ENCODE data around the gene CLPTM1L.
A peak's percentile ranks its signal among the peaks of the same experiment; 100 is the strongest.
"Not testable (repeated sequence)": the region's sequence is repeated elsewhere in the genome, so short reads cannot be mapped to it uniquely, and the experiment has no call there.

CLPTM1L gene

DNA sequence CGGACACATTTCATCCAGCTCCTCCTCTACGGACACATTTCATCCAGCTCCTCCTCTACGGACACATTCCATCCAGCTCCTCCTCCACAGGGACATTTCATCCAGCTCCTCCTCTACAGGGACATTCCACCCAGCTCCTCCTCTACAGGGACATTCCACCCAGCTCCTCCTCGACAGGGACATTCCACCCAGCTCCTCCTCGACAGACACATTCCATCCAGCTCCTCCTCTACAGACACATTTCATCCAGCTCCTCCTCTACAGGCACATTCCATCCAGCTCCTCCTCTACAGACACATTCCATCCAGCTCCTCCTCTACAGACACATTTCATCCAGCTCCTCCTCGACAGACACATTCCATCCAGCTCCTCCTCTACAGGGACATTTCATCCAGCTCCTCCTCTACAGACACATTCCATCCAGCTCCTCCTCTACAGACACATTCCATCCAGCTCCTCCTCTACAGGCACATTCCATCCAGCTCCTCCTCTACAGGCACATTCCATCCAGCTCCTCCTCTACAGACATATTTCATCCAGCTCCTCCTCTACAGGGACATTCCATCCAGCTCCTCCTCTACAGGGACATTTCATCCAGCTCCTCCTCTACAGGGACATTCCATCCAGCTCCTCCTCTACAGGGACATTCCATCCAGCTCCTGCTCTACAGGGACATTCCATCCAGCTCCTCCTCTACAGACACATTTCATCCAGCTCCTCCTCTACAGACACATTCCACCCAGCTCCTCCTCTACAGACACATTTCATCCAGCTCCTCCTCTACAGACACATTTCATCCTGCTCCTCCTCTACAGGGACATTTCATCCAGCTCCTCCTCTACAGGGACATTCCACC, 17.8 kb downstream of the CLPTM1L start:
- DNase-seq (ENCODE audit: low read depth in 1 of 2, low spot score in 1 of 2): not testable (repeated sequence)

GRCh38 chr5:1326532-1326875, 18.4 kb downstream of the CLPTM1L start:
- DNase-seq (ENCODE audit: low read depth in 1 of 2, low spot score in 1 of 2): not testable (repeated sequence)

- DNase-seq (ENCODE audit: low read depth in 1 of 2, low spot score in 1 of 2): no peak
Observed at GRCh38 chr5:1325870-1326531, 18.9 kb downstream of the CLPTM1L start.

- no peak for DNase-seq (ENCODE audit: low read depth in 1 of 2, low spot score in 1 of 2)
Observed at GRCh38 chr5:1325191-1325741, 19.6 kb downstream of the CLPTM1L start.

DNA sequence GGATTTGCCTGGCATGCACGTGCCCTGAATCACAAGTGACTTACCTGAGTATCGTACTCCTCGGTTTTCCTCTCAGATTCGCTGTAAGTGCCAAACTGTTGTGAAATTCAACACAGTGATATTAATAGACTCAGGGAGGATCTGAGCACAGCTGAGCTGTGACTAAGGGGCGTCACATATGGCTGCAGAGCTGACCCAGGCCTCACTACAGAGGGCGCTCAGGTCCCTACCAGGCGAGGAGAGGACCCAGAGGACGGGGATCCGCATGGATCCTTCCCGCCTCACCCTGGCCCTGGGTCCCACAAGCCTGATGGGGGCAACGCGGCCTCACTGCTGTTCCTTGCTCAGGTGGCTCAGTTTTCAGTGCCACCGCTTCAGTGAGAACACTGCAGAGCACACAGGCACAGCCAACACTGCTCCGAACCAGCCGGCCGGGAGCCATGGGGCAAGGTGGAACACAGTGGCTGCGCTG, 20.1 kb downstream of the CLPTM1L start:
- no peak for DNase-seq (ENCODE audit: low read depth in 1 of 2, low spot score in 1 of 2)

DNA sequence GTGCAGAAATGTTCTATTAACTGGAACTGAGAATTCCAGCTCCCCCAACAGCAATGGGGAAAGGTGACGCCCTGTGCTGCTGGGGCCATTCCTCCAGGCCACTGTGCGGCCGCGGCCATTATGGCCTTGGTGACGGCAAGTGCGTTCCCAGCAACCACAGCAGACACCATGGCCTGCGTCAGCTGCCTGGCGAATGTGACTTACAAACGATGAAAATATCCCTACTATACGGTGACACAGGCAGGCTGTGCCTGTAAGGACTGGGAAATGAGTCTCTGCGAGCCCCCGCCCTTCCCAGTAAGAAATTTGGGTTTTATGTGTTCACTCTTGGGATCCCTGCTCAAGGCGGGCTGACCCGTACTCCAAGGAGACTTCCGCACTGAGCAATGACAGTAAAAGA, 20.6 kb downstream of the CLPTM1L start:
- DNase-seq (ENCODE audit: low read depth in 1 of 2, low spot score in 1 of 2): no peak

DNA sequence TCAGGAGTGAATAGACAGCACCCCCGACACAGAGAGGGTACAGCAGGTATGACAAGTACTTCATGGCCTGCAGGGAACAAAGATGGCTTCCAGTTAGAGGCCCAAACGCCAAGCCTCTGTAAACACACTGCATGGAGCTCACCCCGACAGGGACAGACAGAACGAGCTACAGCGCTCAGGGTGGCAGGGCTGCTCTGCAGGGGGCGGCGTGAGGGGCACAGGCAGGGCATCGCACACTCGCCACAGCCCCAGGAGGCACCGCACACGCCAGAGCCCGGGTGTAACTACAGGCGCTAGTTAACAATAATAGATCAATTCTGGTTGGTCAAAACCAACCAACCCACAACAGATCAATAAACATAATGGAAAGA, 21.1 kb downstream of the CLPTM1L start:
- DNase-seq (ENCODE audit: low read depth in 1 of 2, low spot score in 1 of 2): no peak

DNA sequence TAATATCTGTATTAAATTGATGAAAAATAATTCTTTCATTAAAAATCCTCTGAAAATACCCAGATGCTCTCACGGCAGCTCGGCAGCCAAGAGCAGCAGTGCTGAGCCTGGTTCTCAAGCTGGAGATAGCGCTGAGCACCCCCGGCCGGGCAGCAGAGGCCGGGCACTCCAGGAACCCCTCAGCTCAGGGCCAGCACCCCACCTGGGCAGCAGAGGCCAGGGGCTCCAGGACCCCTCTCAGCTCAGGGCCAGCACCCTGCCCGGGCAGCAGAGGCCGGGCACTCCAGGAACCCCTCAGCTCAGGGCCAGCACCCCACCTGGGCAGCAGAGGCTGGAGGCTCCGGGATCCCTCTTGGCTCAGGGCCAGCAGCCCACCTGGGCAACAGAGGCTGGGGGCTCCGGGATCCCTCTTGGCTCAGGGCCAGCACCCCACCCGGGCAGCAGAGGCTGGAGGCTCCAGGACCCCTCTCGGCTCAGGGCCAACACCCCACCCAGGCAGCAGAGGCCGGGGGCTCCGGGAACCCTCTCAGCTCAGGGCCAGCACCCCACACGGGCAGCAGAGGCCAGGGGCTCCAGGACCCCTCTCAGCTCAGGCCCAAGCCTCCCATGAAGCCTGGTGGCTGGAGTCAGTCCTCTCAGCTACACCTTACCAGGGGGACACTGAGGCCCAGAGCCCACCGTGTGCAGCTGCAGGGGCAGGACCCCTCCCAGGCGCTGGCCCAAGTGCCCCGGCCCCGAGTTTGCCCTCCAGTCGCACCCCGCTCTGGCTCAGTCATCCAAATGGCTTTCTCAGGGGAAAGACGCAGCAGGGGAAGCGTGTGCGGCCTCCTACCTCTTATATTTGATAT, 21.7 kb downstream of the CLPTM1L start:
- DNase-seq (ENCODE audit: low read depth in 1 of 2, low spot score in 1 of 2): no peak

DNA sequence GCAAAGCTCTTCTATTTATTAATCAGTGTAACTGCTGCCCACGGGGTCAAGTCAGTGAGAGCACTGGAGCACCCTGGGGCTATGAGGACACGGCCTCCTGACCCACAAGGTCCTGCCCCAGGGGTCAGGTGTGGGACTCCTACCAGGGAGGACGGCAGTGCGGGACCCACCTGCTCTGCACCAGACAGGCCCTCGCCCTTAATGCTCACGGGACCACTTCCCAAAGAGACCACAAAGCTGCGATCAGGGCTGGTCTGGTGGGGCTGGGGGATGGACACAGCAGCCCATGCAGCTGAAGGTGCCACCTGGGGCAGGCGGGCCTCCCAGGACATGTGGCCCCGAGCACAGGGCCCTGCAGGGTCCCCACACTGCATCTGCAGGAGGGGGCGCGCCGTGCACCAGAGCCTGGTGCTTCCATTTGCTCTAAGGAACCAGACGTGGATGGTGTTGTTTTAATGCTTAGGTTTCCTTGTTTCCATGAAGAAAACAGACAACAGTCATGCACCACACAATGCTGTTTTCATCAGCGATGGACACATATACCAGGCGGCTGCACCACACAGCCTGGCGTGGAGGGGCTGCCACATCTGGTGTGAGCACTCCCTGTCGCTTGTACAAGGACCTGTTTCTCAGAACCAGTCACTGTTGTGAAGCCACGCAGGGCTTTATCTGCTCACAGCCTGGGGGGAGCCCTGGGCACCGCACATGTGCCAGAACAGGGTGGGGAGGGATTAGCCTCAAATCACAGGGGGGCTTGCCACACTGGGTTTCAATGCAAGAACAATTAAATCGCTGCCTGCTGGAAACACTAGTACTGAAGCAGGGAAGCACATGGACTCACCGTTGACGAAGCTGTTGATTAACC, 22.6 kb downstream of the CLPTM1L start:
- DNase-seq (ENCODE audit: low read depth in 1 of 2, low spot score in 1 of 2): no peak

DNA sequence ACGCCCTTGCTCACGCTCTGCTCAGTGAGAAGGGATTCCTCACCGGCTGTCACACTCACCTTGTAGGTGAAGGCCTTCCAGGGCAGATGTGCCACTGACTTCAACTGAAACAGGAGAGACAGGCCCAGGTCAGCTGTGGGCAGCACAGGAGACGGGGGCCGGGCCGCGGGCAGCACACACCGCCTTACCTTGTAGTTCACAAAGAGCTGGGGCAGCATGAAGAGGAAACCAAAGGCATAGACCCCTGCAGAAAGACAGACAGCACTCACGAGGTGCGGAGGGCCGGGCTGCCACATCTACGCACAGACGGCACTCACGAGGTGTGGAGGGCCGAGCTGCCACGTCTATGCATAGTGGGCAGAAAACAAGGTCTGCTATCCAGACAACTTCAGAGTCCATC, 23.3 kb downstream of the CLPTM1L start:
- no peak for DNase-seq (ENCODE audit: low read depth in 1 of 2, low spot score in 1 of 2)

DNA sequence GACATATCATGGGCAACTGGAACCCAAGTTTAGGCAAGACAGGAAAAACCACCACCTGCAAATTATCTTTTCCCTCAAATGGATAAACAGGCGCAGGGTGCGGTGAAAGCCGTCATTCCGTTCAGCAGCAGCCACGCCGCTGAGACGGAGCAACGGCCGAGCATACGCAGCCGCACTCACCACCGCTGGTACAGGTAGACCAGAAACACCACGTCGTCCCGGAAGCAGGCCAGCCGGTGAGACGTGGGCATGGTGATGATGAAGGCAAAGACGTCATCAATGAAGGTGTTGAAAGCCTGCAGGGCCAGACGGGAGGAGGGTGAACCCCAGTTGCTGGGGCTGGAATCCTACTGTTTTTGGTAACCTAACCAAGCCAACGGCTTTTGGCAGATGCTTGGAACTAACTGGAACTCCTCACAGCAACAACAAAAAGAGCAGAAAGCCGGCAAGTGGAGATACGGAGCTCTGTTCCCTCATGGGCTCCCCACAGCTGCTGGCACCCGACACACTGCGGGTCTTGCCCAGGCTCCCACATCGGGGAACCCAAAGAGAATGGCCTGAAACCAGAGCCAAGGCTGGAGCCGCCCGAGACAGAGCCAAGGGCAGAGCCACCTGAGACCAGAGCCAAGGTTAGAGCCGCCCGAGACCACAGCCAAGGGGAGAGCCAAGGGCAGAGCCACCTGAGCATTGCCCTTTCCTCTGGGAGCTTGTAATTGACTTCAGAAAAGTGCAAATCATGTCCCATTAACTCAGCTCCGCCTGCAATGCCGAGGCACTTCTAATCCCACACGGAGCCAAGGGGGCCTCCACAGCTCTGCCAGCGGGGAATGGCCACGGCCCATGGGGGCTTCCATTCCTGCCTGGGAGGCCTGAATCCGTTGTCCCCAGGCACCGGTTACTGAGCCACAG, 24.2 kb downstream of the CLPTM1L start:
- no peak for DNase-seq (ENCODE audit: low read depth in 1 of 2, low spot score in 1 of 2)

GRCh38 chr5:1319436-1320256, 25.3 kb downstream of the CLPTM1L start:
- no peak for DNase-seq (ENCODE audit: low read depth in 1 of 2, low spot score in 1 of 2)

GRCh38 chr5:1318659-1319251, 26.1 kb downstream of the CLPTM1L start:
- DNase-seq (ENCODE audit: low read depth in 1 of 2, low spot score in 1 of 2): no peak

GRCh38 chr5:1317921-1318565, 26.9 kb downstream of the CLPTM1L start:
- DNase-seq (ENCODE audit: low read depth in 1 of 2, low spot score in 1 of 2): no peak

GRCh38 chr5:1316588-1317340, 28.1 kb downstream of the CLPTM1L start:
- no peak for DNase-seq (ENCODE audit: low read depth in 1 of 2, low spot score in 1 of 2)

DNA sequence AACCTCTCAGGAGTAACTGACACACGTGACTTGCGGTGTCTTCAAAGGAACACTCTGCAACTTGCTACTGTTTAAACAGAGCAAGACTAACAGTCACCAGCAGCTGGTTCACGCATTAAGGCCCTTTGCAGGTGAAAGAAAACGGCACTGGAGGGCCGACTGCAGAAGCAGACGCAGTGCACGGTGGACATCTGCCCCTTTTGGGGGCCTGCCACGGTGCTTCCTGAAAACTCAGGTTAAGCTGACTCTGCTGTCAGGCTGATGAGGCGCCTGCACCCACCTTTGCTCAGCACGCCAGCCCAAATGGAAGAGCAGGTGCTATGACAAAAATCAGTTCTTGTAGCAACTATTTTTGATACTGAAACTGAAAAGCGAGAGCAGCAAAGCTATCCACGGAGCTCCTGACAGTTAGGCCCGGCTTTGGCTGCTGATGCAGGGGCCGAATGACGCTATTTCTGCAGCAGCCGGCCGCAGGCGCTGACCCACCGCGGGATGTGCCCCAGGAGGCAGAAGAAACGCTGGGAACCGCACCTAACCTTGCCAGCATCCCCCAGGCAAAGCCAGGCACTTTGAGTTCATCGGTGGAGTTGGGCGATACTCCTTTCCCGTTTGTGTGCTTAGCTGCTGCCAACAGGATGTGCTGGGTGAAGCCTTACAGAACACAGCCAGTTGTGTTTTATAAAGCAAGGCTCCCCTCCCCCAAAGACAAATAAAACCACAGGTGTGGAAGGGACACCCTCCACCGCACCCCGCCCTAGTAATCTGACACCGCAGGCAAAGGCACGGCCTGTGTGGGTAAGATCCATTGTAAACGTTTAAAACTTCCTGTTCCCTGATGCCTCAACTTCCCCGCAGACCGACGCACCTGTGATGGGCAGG, 29.0 kb downstream of the CLPTM1L start:
- DNase-seq (ENCODE audit: low read depth in 1 of 2, low spot score in 1 of 2): peak; percentile 25 to 34

Data from activated CD4-positive, alpha-beta T cell treated with anti-CD3 and anti-CD28 coated beads, Interleukin-2, amount 50 U/mL, for 24 hours (primary cell).